Stimulated activated naive CD4-positive, alpha-beta T cell treated with Interleukin-2 at 50 U/mL for 16 hours (primary cell): ENCODE measurements around the gene XG.

Experiments
- DNase-seq: peaks from one replicate; lab custom pipeline; 2025; lab: John Stamatoyannopoulos, UW

XG gene

GRCh38 chrX:2819345-2820135 is 67.7 kb downstream of the XG start:
- DNase-seq = no peak

- no peak for DNase-seq
Measured at GRCh38 chrX:2820136-2820771, 68.4 kb downstream of the XG start.

- no peak for DNase-seq
Measured at GRCh38 chrX:2823795-2824386, 72.1 kb downstream of the XG start.

GRCh38 chrX:2824886-2825285 is 73.0 kb downstream of the XG start:
- no peak for DNase-seq

GRCh38 chrX:2828344-2828958 is 76.6 kb downstream of the XG start, which contains the start of gene GYG2:
Gene GYG2, plus strand, starts transcription at chrX:2828930. Its CDS starts 1,259 bp downstream, at chrX:2830189.
- DNase-seq = no peak

GRCh38 chrX:2828959-2829411 is 77.1 kb downstream of the XG start:
- no peak for DNase-seq

- no peak for DNase-seq
Measured at GRCh38 chrX:2829469-2830246, 77.8 kb downstream of the XG start.

GRCh38 chrX:2831471-2832228 is 79.8 kb downstream of the XG start:
- no peak for DNase-seq

GRCh38 chrX:2837961-2838360 is 86.1 kb downstream of the XG start:
- no peak for DNase-seq

GRCh38 chrX:2840961-2841360 is 89.1 kb downstream of the XG start:
- DNase-seq = no peak

GRCh38 chrX:2841537-2841936 is 89.7 kb downstream of the XG start:
- DNase-seq = no peak

- no peak for DNase-seq
Measured at GRCh38 chrX:2846992-2847391, 95.2 kb downstream of the XG start.

- DNase-seq = no peak
Measured at GRCh38 chrX:2848871-2849301, 97.0 kb downstream of the XG start.

- DNase-seq = no peak
Measured at GRCh38 chrX:2854918-2855317, 103.1 kb downstream of the XG start.

- no peak for DNase-seq
Measured at GRCh38 chrX:2855761-2856160, 103.9 kb downstream of the XG start.

- DNase-seq = no peak
Measured at GRCh38 chrX:2857566-2857965, 105.7 kb downstream of the XG start.

- no peak for DNase-seq
Measured at GRCh38 chrX:2859197-2859797, 107.5 kb downstream of the XG start.

GRCh38 chrX:2862404-2862803 is 110.6 kb downstream of the XG start:
- DNase-seq = no peak

GRCh38 chrX:2863646-2864045 is 111.8 kb downstream of the XG start:
- DNase-seq = no peak
